GM23338 (cell line): ENCODE measurements around the gene RXRA. TPM values are rescaled to one million over a fixed set of nuclear protein-coding genes. Genes with fewer than 3 reads are reported as not detected.

Experiments used
- ATAC-seq: fragments of 200-7000 bp; cut with Tn5 transposase; 3 replicates; pipeline ENCODE4 v1.9.1; 2020
- DNase-seq: peaks from one replicate; pipeline ENCODE4 v3.0.0-alpha.2; 2015; ENCODE audit warnings: low spot score
- H2AFZ ChIP-seq: fragments of 200-600 bp; sonication (generic); 2 replicates; pipeline ENCODE4 v1.8.0; 2016; ENCODE audit warnings: antibody characterized with exemption, mild to moderate bottlenecking, moderate library complexity
- H3F3A ChIP-seq: fragments of 200-600 bp; sonication (generic); replicated peaks from 2 replicates; pipeline ENCODE4 v1.8.0; 2017; ENCODE audit warnings: antibody characterized with exemption, mixed run types, low read depth
- H3K27ac ChIP-seq: fragments of 200-600 bp; sonication (generic); 2 replicates; pipeline ENCODE4 v1.6.1; 2016; ENCODE audit warnings: low read depth
- H3K27me3 ChIP-seq: fragments of 200-600 bp; sonication (generic); 2 replicates; pipeline ENCODE4 v1.8.0; 2016; ENCODE audit warnings: mild to moderate bottlenecking, mixed run types, moderate library complexity; ENCODE audit not compliant: insufficient read depth
- H3K36me3 ChIP-seq: fragments of 200-600 bp; sonication (generic); 2 replicates; pipeline ENCODE4 v1.8.0; 2016; ENCODE audit warnings: mild to moderate bottlenecking; ENCODE audit not compliant: insufficient read depth
- H3K4me1 ChIP-seq: fragments of 200-600 bp; sonication (generic); 2 replicates; pipeline ENCODE4 v1.8.0; 2016; ENCODE audit warnings: mild to moderate bottlenecking, moderate library complexity; ENCODE audit not compliant: insufficient read depth
- H3K4me2 ChIP-seq: fragments of 200-600 bp; sonication (generic); 2 replicates; pipeline ENCODE4 v1.7.1; 2017; ENCODE audit warnings: mixed run types
- H3K4me3 ChIP-seq: fragments of 200-600 bp; sonication (generic); 2 replicates; pipeline ENCODE4 v1.6.1; 2016; ENCODE audit warnings: mixed run types
- H3K79me2 ChIP-seq: fragments of 200-600 bp; sonication (generic); replicated peaks from 2 replicates; pipeline ENCODE4 v1.8.0; 2017; ENCODE audit warnings: mild to moderate bottlenecking; ENCODE audit not compliant: insufficient read depth
- H3K9me2 ChIP-seq: fragments of 200-600 bp; sonication (generic); 2 replicates; pipeline ENCODE4 v1.8.0; 2017; ENCODE audit not compliant: insufficient read depth
- H4K20me1 ChIP-seq: fragments of 200-600 bp; sonication (generic); replicated peaks from 2 replicates; pipeline ENCODE4 v1.8.0; 2017; ENCODE audit warnings: mild to moderate bottlenecking; ENCODE audit not compliant: insufficient read depth
- H3K27ac Mint-ChIP-seq: 2 replicates; pipeline ENCODE4 v1.8.0; 2020; ENCODE audit warnings: inconsistent platforms, mild to moderate bottlenecking, moderate library complexity, mixed read lengths
- H3K27me3 Mint-ChIP-seq: 3 replicates; pipeline ENCODE4 v1.8.0; 2022; ENCODE audit warnings: low read depth, mild to moderate bottlenecking, moderate library complexity, mixed read lengths, inconsistent platforms; ENCODE audit not compliant: insufficient read depth, poor library complexity
- H3K36me3 Mint-ChIP-seq: 3 replicates; pipeline ENCODE4 v1.8.0; 2021; ENCODE audit warnings: low read depth, mild to moderate bottlenecking, inconsistent platforms, moderate library complexity, mixed read lengths
- H3K4me1 Mint-ChIP-seq: 3 replicates; pipeline ENCODE4 v1.8.0; 2020; ENCODE audit warnings: mild to moderate bottlenecking, inconsistent platforms, mixed read lengths
- H3K4me3 Mint-ChIP-seq: 3 replicates; pipeline ENCODE4 v1.8.0; 2021; ENCODE audit warnings: moderate library complexity, mild to moderate bottlenecking, inconsistent platforms, mixed read lengths
- H3K9me3 Mint-ChIP-seq: 3 replicates; pipeline ENCODE4 v1.8.0; 2020; ENCODE audit warnings: moderate library complexity, mild to moderate bottlenecking, inconsistent platforms, mixed read lengths
- CREB1 ChIP-seq: fragments of 250-450 bp; sonication (Bioruptor Pico); IDR thresholded peaks from 2 replicates; pipeline ENCODE4 v1.5.0; 2020; ENCODE audit warnings: low read depth, mild to moderate bottlenecking, moderate library complexity
- CTCF ChIP-seq, 2 experiments: fragments of 200-600 bp in 1 of 2; sonication (generic) in 1 of 2; conservative IDR thresholded peaks; 2 replicates each; pipeline versions ENCODE4 v1.5.1 to v1.6.1; 2016 to 2017; ENCODE audit warnings: antibody characterized with exemption in 2 of 2, low read depth in 2 of 2, mild to moderate bottlenecking in 2 of 2, moderate library complexity in 1 of 2
- ETS1 ChIP-seq: IDR thresholded peaks from 2 replicates; pipeline ENCODE4 v1.6.1; 2016; ENCODE audit warnings: antibody characterized with exemption
- EZH2phosphoT487 ChIP-seq: fragments of 200-600 bp; sonication (generic); IDR thresholded peaks from one replicate; pipeline ENCODE4 v1.8.1; 2018; ENCODE audit warnings: antibody characterized with exemption; ENCODE audit not compliant: unreplicated experiment
- NANOG ChIP-seq: IDR thresholded peaks from 2 replicates; pipeline ENCODE4 v1.6.1; 2016; ENCODE audit warnings: antibody characterized with exemption, borderline replicate concordance
- POLR2AphosphoS5 ChIP-seq: IDR thresholded peaks from 2 replicates; pipeline ENCODE4 v1.6.1; 2016; ENCODE audit warnings: antibody characterized with exemption, low read depth
- REST ChIP-seq: IDR thresholded peaks from one replicate; pipeline ENCODE4 v1.6.1; 2018; ENCODE audit warnings: antibody characterized with exemption; ENCODE audit not compliant: unreplicated experiment
- STAT1 ChIP-seq: IDR thresholded peaks from one replicate; pipeline ENCODE4 v1.6.1; 2016; ENCODE audit warnings: antibody characterized with exemption; ENCODE audit not compliant: unreplicated experiment
- ZNF114 ChIP-seq: fragments of 250-450 bp; sonication (Bioruptor Pico); IDR thresholded peaks from 2 replicates; pipeline ENCODE4 v1.5.0; 2020; ENCODE audit warnings: mild to moderate bottlenecking, moderate library complexity
- ZNF331 ChIP-seq: fragments of 250-450 bp; sonication (Bioruptor Pico); IDR thresholded peaks from 2 replicates; pipeline ENCODE4 v1.5.0; 2020; ENCODE audit warnings: low read depth, mild to moderate bottlenecking, moderate library complexity
- ZNF462 ChIP-seq: fragments of 250-450 bp; sonication (Bioruptor Pico); IDR thresholded peaks from 2 replicates; pipeline ENCODE4 v1.5.0; 2020; ENCODE audit warnings: mild to moderate bottlenecking, moderate library complexity
- polyA plus RNA-seq: library from polyadenylated mRNA; unstranded; fragments of >200 nt; fragmentation: Nextera tagmentation; extraction: Ambion mirVana; gene quantifications from 2 replicates; pipeline ENCODE4 v1.2.1, GENCODE V29; 2016
- total RNA-seq: library from RNA; depleted of rRNA; stranded (reverse); fragments of >200 nt; shearing (Covaris generic); gene quantifications from 2 replicates; pipeline ENCODE4 v1.2.3, GENCODE V29; 2014

The RXRA gene
- total and polyA plus RNA-seq, 2 experiments from 2014 or later: 4.9 to 17.9 TPM

GRCh38 chr9:134365791-134366222 lies 39.6 kb downstream of the RXRA start (continued):
- no peak for TF ChIP-seq REST
- no peak for TF ChIP-seq STAT1
- TF ChIP-seq CREB1 (CRISPR knock-in tag): no peak
- TF ChIP-seq ZNF331 (CRISPR knock-in tag): no peak

GRCh38 chr9:134366223-134367031 lies 40.2 kb downstream of the RXRA start:
- Histone ChIP-seq H3K27me3 (no peaks in the 10 kb centered on the region), H3K27ac (no peak overlapping the region), H4K20me1 (no peaks in the 10 kb centered on the region), H3K4me3 (no peak overlapping the region), H3K4me2 (no peak overlapping the region), H3F3A (no peaks in the 10 kb centered on the region), H2AFZ (no peak overlapping the region), H3K4me1 (no peaks in the 10 kb centered on the region), H3K9me2 (no peaks in the 10 kb centered on the region), H3K79me2 (peaks cover 40% of the 10 kb centered on the region), H3K36me3 (no peaks in the 10 kb centered on the region)
- Mint-ChIP-seq H3K9me3 (no peaks in the 10 kb centered on the region), H3K36me3 (no peaks in the 10 kb centered on the region), H3K4me3 (no peak overlapping the region), H3K4me1 (peaks cover 3% of the 10 kb centered on the region; the same call in 2 of the 3 replicates), H3K27ac (no peak overlapping the region), H3K27me3 (no peaks in the 10 kb centered on the region)
- ATAC-seq: no peak
- DNase-seq: no peak
- no peak for TF ChIP-seq ZNF114 (CRISPR knock-in tag)
- no peak for TF ChIP-seq EZH2phosphoT487
- TF ChIP-seq ZNF462: no peak
- TF ChIP-seq NANOG: no peak
- TF ChIP-seq POLR2AphosphoS5: no peak
- no peak for TF ChIP-seq ETS1
- TF ChIP-seq CTCF (conservative IDR thresholded peaks at IDR 0.05; ENCODE audit: low read depth in 2 of 2): no peak
- no peak for TF ChIP-seq ZNF331 (CRISPR knock-in tag)
